CD4-positive, alpha-beta T cell (primary cell): Measurements from ENCODE around the gene SLC2A6. TPM values are rescaled to one million over a fixed set of nuclear protein-coding genes. Genes with fewer than 3 reads are reported as not detected.

ENCODE experiments used
- ATAC-seq: fragments of 200-7000 bp; cut with Tn5 transposase; one replicate; pipeline ENCODE4 v1.10.0; 2022; ENCODE audit warnings: mild to moderate bottlenecking; ENCODE audit not compliant: poor library complexity
- CTCF ChIA-PET: fragments of 350-600 bp; sonication (Branson Sonifier 250); formaldehyde crosslinking; loops from one replicate; lab custom pipeline; 2021; ENCODE audit warnings: antibody characterized with exemption, inconsistent platforms; lab: Charles Lee
- POLR2A ChIA-PET: fragments of 350-600 bp; sonication (Branson Sonifier 250); formaldehyde crosslinking; loops from one replicate; lab custom pipeline; 2021; ENCODE audit warnings: antibody characterized with exemption, inconsistent platforms; lab: Charles Lee
- DNase-seq, 14 experiments: peaks; one replicate each; pipeline ENCODE4 v3.0.0-alpha.2; 2013 to 2020; ENCODE audit warnings: mixed read lengths in 2 of 14
- H3K27ac ChIP-seq, 2 donors: one replicate each; pipeline versions ENCODE4 v1.5.1 to v1.7.0; 2013; ENCODE audit warnings: low read length in 2 of 2, low read depth in 1 of 2, mild to moderate bottlenecking in 1 of 2
- H3K27me3 ChIP-seq, 2 experiments: 1 replicate in 1 of 2; 2 replicates in 1 of 2; pipeline versions ENCODE4 v1.6.1 to v1.7.0; 2013; ENCODE audit warnings: low read length in 2 of 2, control low read depth in 1 of 2, mild to moderate bottlenecking in 1 of 2, moderate library complexity in 1 of 2; ENCODE audit not compliant: insufficient read depth in 2 of 2, control insufficient read depth in 1 of 2
- H3K36me3 ChIP-seq: one replicate; pipeline ENCODE4 v1.6.1; 2013; ENCODE audit warnings: low read length, control low read depth; ENCODE audit not compliant: insufficient read depth
- H3K4me1 ChIP-seq: one replicate; pipeline ENCODE4 v1.6.1; 2013; ENCODE audit warnings: low read length, control low read depth; ENCODE audit not compliant: insufficient read depth
- H3K4me3 ChIP-seq: one replicate; pipeline ENCODE4 v1.5.1; 2013; ENCODE audit warnings: mild to moderate bottlenecking, low read length, moderate library complexity
- H3K9me3 ChIP-seq, 2 experiments: 1 replicate in 1 of 2; 2 replicates in 1 of 2; pipeline versions ENCODE4 v1.6.1 to v1.7.0; 2013; ENCODE audit warnings: low read length in 2 of 2, mild to moderate bottlenecking in 2 of 2, control low read depth in 1 of 2, moderate library complexity in 1 of 2; ENCODE audit not compliant: control insufficient read depth in 1 of 2, insufficient read depth in 1 of 2
- H3K27ac Mint-ChIP-seq: one replicate; pipeline ENCODE4 v1.8.0; 2020; ENCODE audit warnings: mixed read lengths
- H3K27me3 Mint-ChIP-seq: one replicate; pipeline ENCODE4 v1.8.0; 2021; ENCODE audit warnings: mixed read lengths
- H3K36me3 Mint-ChIP-seq: one replicate; pipeline ENCODE4 v1.8.0; 2021; ENCODE audit warnings: low read depth, mixed read lengths
- H3K4me1 Mint-ChIP-seq: one replicate; pipeline ENCODE4 v1.8.0; 2021; ENCODE audit warnings: low read depth, mixed read lengths
- H3K4me3 Mint-ChIP-seq: one replicate; pipeline ENCODE4 v1.8.0; 2020; ENCODE audit warnings: mild to moderate bottlenecking, mixed read lengths
- H3K9me3 Mint-ChIP-seq: one replicate; pipeline ENCODE4 v1.8.0; 2020; ENCODE audit warnings: mixed read lengths
- intact Hi-C, 2 experiments: fragments of 100-400 bp; cut with DNase I in 1 of 2; cut with micrococcal nuclease in 1 of 2; formaldehyde crosslinking; loops; one replicate each; pipeline versions ENCODE4 v1.15.1 to v1.9.0; 2023 to 2025; cut with DNase I, micrococcal nuclease
- total RNA-seq, 174 experiments: library from RNA in 2 of 174; stranded (reverse) in 2 of 174; gene quantifications; one replicate each; pipeline ENCODE4 v1.2.3 and lab custom pipeline; 2021 to 2026
- TF ChIP-seq, protein P1 (sequence below): fragments of 200-600 bp; IDR thresholded peaks from one replicate; pipeline ENCODE4 v1.8.0; 2022; ENCODE audit warnings: antibody characterized with exemption, mild to moderate bottlenecking

The SLC2A6 gene
- total RNA-seq, 2 experiments from 2014 or later: 1.8 to 3.2 TPM

DNA sequence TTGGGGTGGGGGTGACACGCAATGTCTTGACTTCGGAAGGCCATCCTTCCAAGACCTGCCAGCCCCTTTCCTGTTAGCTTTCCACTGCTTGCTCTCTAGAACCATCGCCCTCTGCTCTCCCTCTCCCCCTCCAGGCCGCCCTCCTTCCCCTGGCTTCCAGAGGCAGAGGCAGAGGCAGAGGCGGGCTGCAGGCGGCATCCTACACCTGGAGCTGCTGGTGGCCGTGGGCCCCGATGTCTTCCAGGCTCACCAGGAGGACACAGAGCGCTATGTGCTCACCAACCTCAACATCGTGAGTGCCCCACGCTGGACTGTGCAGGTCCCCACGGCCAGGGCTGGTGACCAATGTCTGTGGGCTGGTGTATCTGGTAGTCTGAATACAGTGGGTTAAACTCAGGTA lies 54.7 kb downstream of the SLC2A6 start:
- ChIA-PET CTCF (no interaction called here), POLR2A (no interaction called here)
- Histone ChIP-seq H3K27ac (no peak overlapping the region), H3K4me1 (peaks cover 5% of the 10 kb centered on the region), H3K9me3 (peaks cover 0 to 15% of the 10 kb centered on the region in 2 experiments), H3K27me3 (peaks cover 19 to 24% of the 10 kb centered on the region in 2 experiments), H3K36me3 (no peaks in the 10 kb centered on the region), H3K4me3 (no peak overlapping the region)
- intact Hi-C loops: no loop called here
- no peak for DNase-seq
- Mint-ChIP-seq H3K27ac (no peak overlapping the region), H3K9me3 (no peaks in the 10 kb centered on the region), H3K27me3 (peaks cover 27% of the 10 kb centered on the region), H3K4me1 (peaks cover 12% of the 10 kb centered on the region), H3K4me3 (no peak overlapping the region), H3K36me3 (no peaks in the 10 kb centered on the region)
- TF ChIP-seq, protein P1, sequence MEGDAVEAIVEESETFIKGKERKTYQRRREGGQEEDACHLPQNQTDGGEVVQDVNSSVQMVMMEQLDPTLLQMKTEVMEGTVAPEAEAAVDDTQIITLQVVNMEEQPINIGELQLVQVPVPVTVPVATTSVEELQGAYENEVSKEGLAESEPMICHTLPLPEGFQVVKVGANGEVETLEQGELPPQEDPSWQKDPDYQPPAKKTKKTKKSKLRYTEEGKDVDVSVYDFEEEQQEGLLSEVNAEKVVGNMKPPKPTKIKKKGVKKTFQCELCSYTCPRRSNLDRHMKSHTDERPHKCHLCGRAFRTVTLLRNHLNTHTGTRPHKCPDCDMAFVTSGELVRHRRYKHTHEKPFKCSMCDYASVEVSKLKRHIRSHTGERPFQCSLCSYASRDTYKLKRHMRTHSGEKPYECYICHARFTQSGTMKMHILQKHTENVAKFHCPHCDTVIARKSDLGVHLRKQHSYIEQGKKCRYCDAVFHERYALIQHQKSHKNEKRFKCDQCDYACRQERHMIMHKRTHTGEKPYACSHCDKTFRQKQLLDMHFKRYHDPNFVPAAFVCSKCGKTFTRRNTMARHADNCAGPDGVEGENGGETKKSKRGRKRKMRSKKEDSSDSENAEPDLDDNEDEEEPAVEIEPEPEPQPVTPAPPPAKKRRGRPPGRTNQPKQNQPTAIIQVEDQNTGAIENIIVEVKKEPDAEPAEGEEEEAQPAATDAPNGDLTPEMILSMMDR: no peak
- ATAC-seq: no peak

DNA sequence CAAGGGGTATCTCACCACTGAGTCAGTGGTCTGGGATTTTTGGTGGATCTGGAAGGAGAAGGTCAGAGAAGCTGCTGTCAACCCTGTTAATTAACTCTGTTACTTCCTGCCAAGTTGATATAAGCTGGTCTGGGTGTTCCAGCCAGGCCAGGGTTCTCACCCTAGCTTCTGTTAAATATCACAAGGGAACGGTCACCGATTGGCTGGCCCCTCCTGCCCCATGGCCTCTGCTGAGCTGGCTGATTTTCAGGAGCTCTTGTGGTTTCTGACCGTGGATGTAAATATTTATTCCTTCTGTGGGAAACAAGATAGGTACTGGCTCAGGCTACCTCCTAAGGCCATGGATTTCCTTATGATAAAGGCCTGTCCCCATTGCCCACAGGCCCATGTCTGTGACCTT lies 55.7 kb downstream of the SLC2A6 start:
- no peaks in the 10 kb centered on the region for H3K36me3 Mint-ChIP-seq
- H3K27me3 Mint-ChIP-seq: peaks cover 27% of the 10 kb centered on the region
- peaks cover 13% of the 10 kb centered on the region for H3K4me1 ChIP-seq
- TF ChIP-seq, protein P1: no peak
- peaks cover 0 to 14% of the 10 kb centered on the region in 2 experiments for H3K9me3 ChIP-seq
- CTCF ChIA-PET: no interaction called here
- H3K36me3 ChIP-seq: no peaks in the 10 kb centered on the region
- peaks cover 15% of the 10 kb centered on the region for H3K4me1 Mint-ChIP-seq
- H3K27ac ChIP-seq: no peak overlapping the region
- no peaks in the 10 kb centered on the region for H3K9me3 Mint-ChIP-seq
- no peak overlapping the region for H3K4me3 ChIP-seq
- H3K4me3 Mint-ChIP-seq: no peak overlapping the region
- H3K27me3 ChIP-seq: peaks cover 19 to 23% of the 10 kb centered on the region in 2 experiments
- DNase-seq: no peak
- intact Hi-C loops: no loop called here
- H3K27ac Mint-ChIP-seq: no peak overlapping the region
- POLR2A ChIA-PET: no interaction called here
- ATAC-seq: no peak

DNA sequence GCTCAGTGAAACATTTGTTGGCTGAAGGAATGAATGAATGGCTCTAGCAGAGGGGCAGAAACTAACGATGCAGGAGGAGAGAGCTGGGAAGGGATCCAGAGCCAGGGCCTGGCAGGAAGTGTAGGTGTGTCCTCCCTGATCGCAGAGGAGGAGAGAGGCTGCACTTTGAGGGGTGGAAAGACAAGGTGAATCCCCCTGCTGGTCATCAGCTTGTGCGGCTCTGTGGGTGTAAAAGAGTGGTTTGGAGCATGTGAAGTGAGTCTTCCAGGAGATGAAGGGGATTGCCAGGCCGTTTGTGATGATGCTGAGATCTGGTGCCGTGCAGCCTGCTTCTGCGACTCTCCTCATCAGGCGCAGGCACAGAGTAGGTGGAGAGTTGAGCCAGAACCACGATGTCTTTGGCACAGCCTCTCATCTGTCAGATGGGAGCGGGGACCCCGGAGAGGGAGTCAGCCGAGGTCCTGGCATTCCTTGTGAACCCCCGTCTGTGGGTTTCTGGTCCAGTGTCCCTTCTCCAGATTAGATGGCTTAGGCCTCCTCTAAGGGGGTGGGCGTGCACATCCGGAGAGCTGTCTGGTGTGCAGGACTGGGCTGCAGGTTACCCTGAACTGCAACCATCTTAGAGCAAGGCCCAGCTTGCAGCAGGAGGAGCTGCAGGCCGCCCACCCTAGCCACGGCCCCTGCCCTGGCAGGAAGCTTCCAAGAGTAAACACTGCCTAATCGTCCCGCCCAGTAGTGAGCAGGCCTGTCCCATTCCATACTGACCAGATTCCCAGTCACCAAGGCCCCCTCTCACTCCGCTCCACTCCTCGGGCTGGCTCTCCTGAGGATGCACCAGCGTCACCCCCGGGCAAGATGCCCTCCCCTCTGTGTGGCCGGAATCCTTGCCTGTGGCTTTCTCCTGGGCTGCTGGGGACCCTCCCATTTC lies 57.0 kb downstream of the SLC2A6 start, which contains the start of gene ADAMTS13:
Gene ADAMTS13 (plus strand): TSS at position 753 of the 928 bp plus-strand sequence. CDS start 77 bp downstream, at position 830.
- H3K27ac Mint-ChIP-seq: no peak within 1 kb of the TSS
- peaks cover 0 to 11% of the 10 kb centered on the region in 2 experiments for H3K9me3 ChIP-seq
- H3K27me3 Mint-ChIP-seq: peaks cover 13% of the 10 kb centered on the region
- no peaks in the 10 kb centered on the region for H3K9me3 Mint-ChIP-seq
- peaks cover 13 to 14% of the 10 kb centered on the region in 2 experiments for H3K27me3 ChIP-seq
- H3K4me1 Mint-ChIP-seq: peaks cover 15% of the 10 kb centered on the region
- intact Hi-C loops: no loop called here
- DNase-seq (peak in 3 of 14 experiments; percentile 5 to 67 (median 51)), ATAC-seq (no peak)
- no peak within 1 kb of the TSS for H3K4me3 Mint-ChIP-seq
- H3K36me3 Mint-ChIP-seq: peaks cover 10% of the 10 kb centered on the region
- H3K4me3 ChIP-seq: no peak within 1 kb of the TSS
- no peak within 1 kb of the TSS for H3K27ac ChIP-seq
- TF ChIP-seq, protein P1: no peak
- peaks cover under 1% of the 10 kb centered on the region for H3K36me3 ChIP-seq
- POLR2A ChIA-PET: interaction anchor here (0.6 kb wide), 1 partner anchor 450 kb away, joined by 3 read pairs; no protein-coding TSS in a partner anchor
- peaks cover 17% of the 10 kb centered on the region for H3K4me1 ChIP-seq
- CTCF ChIA-PET: no interaction called here

Other genes with a start within 250 kb of the SLC2A6 start
- gene ABO, start 203.9 kb downstream of the SLC2A6 start, total RNA-seq: under 1 TPM; 0.19 to 0.31 TPM
- gene SURF6, start 142.9 kb downstream of the SLC2A6 start, total RNA-seq: 10 to 100 TPM; 15.1 to 15.9 TPM
- gene MED22, start 131.0 kb downstream of the SLC2A6 start, total RNA-seq: 10 to 100 TPM; 15.7 to 18.0 TPM
- gene RPL7A, start 130.9 kb downstream of the SLC2A6 start, total RNA-seq: 1,000 to 10,000 TPM; 2,613 to 2,686 TPM
- gene SURF1, start 122.6 kb downstream of the SLC2A6 start, total RNA-seq: 10 to 100 TPM; 42.5 to 45.9 TPM
- 10 to 100 TPM; 12.7 TPM for gene SURF2, start 122.5 kb downstream of the SLC2A6 start, total RNA-seq
- gene SURF4, start 103.0 kb downstream of the SLC2A6 start, total RNA-seq: 10 to 100 TPM; 90.7 to 94.6 TPM
- 1 to 10 TPM in 1 of 2 experiments, under 1 TPM in 1; 0.59 to 1.0 TPM for gene STKLD1, start 102.7 kb downstream of the SLC2A6 start, total RNA-seq
- gene REXO4, start 61.1 kb downstream of the SLC2A6 start, total RNA-seq: 10 to 100 TPM; 17.3 to 18.5 TPM
- gene ADAMTS13, start 56.7 kb downstream of the SLC2A6 start, total RNA-seq: 1 to 10 TPM; 2.2 to 2.6 TPM
- gene CACFD1, start 19.1 kb downstream of the SLC2A6 start, total RNA-seq: 1 to 10 TPM; 3.7 to 3.8 TPM
- not detected for gene MYMK, start 45.9 kb upstream of the SLC2A6 start, total RNA-seq
- 1 to 10 TPM; 1.2 to 1.3 TPM for gene ADAMTSL2, start 55.6 kb upstream of the SLC2A6 start, total RNA-seq
- not detected for gene FAM163B, start 130.3 kb upstream of the SLC2A6 start, total RNA-seq
- gene DBH, start 157.3 kb upstream of the SLC2A6 start, total RNA-seq: 1 to 10 TPM; 1.7 to 1.8 TPM